Stimulated activated CD8-positive, alpha-beta memory T cell treated with anti-CD3 and anti-CD28 coated beads, Interleukin-15, amount 100 ng/mL, for 24 hours (primary cell): ENCODE measurements around the gene VPS16.

Experiments
- DNase-seq: peaks from one replicate; pipeline ENCODE4 v3.0.0-alpha.2; 2020; ENCODE audit warnings: low read depth

VPS16 gene

DNA sequence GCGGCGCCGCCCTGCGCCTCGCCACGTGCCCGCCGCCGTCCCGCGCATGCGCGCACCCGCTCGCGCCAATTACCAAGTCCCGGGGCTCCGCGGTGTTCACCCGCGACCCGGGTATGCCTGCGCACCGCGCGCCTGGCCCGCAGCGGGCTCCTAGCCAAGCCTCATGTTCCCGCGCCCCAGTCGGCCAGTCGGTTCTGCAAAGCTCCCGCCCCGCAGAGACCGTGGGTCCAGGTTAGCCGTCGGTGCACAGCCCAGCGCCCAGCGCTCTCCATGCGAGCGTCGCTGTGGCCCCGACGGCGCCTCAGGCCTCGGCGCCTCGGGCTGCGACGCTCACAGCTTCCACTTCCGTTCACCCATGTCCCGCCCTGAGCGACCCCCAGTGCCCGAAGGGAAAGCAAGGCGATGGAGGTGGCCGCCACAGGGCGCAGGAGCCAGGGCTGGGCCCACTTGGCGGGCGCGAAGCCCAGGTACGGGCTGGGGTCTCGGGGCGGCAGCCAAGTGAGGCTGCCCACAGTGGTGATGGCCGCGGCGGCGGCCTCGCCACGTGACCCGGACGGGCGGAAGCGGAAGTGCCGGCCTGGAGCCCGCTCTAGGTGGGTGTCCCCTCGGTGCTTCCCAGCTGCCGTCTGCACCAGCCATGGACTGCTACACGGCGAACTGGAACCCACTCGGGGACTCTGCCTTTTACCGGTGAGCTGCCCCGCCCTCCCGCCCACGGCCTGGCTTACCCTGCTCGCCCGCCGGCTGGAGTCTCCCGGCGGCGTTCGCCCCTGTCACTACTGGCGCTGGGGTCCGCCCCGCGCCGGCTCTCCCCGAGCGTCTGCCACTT, at the start of gene VPS16, which contains the start of gene PCED1A:
Gene VPS16, plus strand, starts transcription at position 608 of the 829 bp plus-strand sequence. Its CDS starts 30 bp downstream, at position 638.
Gene PCED1A, minus strand, starts transcription at position 518 of the 829 bp plus-strand sequence. CDS start 743 bp downstream, outside the sequence.
- peak; percentile 83 for DNase-seq

DNA sequence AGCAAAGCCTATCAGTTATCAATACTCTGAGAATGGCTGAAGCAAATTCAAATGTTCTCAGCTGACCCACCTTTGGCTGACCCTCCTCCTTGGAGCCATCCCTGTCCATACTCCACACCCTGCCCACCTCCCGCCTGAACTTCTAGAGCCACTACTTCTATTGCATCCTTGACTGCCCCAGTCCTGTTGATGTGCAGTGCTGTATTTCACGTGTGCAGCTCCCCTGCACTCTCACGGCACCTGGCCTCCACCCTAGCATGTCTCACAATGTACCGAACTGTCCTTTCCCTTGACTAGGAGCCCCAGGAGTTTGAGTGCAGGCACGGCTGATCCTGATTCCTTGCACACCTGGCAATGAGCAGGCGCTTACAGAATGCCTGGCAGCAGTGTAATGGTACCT, 47.1 kb upstream of the VPS16 start:
- DNase-seq = no peak

DNA sequence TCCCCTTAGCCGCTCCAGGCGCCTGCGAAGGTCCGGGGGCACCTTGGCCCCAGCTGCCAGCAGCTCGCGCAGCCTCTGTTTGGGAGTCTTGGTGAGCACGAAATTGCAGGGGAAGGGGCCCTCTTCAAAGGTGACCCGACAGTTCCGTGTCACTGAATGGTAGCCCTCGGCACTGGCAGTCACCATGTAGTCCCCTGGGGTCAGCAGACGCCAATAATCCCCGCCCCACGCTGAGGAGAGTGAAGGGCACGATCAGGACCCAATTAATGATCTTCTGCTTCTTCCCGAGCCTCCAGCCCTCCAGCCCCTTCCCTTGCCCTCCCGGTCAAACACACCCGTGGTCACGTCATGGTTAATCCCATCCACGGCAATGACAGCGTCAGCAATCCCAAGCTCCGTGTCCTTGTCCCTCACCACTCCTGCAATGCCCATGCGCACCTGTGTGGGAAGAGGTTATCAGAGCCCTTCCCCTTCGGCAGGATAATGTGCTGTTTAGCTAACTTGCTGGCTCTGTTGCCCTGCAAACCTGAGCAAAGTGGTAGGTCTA, 46.3 kb upstream of the VPS16 start:
- DNase-seq = no peak

DNA sequence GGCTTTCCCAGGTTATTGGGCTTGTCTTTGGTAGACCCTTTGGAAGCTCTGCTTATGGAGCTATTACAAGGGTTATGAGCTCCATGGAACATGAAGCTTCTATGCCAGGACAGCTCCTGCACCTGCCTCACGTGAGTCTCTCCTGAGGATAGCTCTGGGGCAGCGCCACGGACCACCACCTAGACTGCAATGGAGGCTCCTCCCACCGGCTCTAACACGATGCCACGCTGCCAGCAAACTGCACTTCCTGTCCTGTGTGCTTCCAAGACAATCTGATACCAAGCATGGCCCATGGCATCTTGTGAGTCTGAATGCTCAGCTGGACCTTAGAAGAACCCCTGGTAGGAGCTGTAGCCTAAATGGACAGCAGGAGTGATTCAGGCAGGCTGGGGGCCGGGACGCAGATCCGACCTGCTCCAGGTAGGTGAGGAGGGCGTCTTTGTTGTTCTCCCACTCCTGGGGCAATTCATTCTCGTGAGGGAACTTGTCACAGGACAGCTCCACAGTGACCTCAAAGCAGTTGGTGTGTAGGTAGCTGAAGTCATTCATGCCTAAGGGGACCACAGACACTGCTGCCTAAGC, 45.6 kb upstream of the VPS16 start:
- DNase-seq = no peak

DNA sequence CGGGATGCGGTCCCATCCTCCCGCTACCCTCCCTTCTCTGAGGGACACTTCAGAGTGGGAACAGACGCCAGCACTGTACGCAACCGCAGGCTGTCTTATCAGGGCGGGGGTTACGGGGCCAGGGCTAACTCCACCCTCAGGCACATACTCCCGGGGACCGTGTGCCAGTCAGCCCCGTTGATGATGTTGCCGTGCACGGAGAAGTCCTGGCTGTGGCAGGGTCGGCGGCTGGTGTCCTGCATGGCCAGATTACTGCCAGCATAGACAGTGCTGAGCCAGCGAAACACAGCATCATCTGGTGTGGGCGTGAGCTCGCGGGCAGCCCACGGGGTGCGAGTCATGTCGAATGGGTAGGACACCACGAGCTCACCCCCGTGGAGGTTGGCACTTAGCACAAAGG, 45.1 kb upstream of the VPS16 start:
- no peak for DNase-seq

DNA sequence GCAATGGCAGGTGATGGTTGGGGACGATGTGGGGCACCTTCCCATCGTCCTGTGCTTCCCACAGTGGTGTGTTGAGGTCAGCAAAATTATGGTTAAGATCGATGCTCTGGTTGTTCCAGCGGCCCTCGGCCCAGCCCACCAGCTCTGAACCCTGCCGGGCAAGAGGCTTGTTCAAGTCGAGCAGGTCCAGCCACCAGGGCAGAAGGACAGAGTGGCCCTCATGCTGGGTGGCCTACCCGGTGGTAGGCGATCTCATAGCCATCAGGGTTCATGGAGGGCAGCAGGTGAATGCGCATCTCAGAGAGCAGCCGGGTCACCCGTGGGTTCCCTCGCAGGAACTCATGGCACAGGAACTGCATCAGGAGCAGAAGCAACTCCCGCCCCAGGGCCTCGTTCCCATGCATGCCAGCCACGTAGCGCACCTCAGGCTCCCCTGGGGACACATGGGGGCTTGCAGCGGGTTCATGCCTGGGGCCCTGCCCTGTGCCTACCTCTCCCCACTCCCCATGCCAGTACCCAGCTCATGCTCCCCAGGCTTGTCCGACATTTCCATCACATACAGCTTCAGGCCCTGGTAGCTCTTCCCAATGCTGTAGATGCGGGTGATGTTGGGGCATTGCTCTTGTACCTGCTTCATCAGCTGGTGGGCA, 44.4 kb upstream of the VPS16 start:
- no peak for DNase-seq

DNA sequence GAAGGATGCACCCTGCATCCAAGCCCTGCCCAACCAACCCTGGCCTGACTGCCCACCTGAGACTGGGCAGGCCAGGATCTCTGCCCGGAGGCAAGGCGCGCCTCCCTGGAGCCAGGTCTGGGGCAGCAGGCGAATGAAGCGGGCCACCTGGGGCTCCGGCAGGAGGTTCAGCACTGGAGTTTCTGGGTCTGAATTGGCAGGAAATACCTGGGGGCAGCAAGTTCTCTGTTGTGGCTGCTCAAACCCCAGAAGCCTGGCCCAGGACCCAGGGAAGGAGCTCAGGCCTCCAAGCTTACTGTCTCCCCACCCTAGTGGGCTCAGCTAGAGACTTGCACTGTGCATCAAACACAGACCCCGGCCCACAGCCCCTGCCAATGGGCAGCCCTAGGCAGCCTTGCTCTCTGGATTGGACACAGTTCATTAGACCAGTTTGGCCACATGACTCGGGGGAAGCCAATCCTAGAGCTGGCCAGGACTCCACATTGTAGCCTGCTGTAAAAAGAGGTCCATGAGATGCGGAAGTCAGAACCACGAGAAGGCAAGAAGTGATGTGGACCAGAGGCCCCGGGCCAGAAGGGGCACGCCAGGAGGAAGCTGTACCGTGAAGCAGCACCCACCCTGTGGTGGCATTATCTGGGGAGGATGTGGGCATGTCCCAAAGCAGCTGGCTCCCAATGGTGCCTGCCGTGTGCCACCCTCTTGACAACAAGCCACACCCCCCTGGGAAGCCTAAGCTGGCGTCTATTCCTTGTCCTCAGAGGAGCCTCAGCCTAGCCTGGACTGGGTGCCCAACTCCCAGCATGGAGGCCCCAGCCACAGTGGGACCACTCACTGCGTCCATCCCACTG, 43.2 kb upstream of the VPS16 start:
- DNase-seq = no peak

DNA sequence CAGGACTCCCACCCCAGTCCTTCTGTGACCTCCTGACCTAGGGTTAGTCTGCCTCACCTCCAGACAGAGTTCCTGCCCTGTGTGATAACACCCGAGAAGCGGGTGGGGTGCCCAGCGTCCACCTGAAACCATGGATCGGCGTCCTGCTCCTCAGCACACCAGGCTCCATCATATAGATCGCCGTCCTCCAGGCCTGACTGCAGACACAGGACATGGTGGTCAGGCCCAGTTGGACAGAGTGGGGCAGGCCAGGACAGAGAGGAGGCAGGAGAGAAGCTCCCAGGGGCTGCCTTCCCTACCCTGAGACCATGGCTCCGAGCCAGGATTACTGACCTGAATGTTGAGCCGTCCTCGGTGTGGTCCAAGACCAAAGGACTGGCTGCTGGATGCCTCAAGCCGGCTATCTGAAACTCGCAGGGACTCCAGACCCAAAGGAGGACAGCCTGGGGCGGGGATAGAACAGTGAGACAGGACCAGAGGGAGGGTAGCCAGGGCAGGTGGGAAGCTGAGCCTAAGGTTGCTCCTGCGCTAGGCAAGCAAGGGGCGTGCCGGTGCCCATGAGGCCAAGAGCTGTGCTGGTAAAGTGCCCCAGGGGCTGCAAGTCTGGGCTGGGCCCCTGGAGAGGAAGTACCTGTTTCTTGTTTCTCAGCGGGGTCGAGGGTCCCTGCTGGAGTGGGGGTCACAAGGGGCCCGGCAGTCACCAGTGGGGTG, 42.3 kb upstream of the VPS16 start:
- DNase-seq = no peak

DNA sequence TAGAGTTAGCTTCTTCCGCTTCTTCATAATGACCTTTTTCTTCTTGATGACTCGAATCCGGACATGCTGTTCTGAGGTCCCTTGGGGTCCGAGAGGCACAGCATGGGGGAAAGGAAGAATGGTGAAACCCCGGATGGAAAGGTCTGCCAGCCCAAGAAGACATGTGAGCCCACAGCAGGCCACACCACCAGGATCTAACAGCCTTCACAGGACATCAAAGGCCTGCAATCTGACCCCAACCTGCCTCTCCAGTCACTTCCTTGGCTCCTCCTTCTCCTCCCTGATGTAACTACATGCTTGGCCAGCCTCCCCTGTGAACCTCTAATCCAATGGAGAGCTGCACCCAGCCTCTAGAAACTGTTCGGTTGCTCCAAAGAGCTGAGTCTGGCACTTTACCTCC, 41.7 kb upstream of the VPS16 start:
- no peak for DNase-seq

DNA sequence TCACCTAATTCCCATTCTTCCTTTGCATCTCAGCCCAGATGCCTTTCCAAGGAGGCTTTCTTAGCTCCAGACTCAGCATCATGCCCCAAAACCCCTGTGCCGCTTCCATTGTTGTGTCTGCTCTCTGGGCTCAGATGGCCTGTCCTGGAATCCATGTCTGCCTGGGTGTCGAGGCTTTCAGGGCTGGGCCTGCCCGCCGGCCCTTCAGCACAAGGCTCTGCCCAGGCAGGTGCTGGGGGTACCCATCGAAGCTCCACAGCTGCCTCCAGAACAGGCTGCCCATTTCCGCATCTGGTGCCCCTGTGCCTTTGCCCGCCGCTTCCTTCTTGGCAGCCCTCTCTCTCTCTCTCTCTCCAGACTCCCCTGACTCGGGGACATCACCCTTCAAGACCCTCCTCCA, 41.3 kb upstream of the VPS16 start:
- no peak for DNase-seq

DNA sequence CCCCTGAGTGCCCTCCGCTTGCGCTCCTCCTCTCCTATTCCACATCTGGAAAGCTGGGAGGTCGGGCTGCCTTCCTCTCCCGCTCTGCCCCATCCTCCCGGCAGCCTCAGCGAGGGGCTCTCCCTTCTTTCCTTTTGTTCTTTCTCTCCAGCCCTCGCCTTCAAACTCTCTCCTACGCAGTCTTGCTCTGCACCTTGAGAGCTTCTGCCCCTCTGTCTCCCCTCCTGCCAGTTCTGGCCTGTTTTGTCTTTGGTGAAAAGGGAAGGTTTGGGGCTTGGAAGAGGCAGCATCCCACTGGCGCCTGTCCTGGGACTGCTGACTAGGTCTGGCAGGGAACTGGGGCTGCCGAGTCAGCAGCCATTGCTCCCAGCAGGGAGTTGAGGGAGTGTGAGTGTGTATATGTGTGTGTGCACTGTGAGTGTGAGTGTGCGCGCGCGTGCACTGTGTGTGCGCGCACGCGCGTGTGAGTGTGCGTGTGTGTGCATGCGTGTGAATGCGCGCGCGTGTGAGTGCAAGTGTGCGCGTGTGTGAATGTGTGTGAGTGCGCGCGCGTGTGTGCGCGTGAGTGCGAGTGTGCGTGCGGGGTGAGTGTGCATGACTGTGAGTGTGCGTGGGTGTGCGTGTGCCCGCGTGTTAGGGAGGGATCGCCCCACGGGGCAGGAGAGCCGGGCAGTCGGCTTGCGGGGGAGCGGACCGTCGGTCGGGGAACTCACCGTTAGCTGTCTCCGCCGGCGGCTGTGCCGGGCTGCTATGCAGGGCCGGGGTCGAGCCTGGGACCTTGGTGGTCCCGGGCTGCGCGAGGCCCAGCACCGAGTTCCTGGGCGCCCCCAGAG, 40.6 kb upstream of the VPS16 start:
- no peak for DNase-seq

DNA sequence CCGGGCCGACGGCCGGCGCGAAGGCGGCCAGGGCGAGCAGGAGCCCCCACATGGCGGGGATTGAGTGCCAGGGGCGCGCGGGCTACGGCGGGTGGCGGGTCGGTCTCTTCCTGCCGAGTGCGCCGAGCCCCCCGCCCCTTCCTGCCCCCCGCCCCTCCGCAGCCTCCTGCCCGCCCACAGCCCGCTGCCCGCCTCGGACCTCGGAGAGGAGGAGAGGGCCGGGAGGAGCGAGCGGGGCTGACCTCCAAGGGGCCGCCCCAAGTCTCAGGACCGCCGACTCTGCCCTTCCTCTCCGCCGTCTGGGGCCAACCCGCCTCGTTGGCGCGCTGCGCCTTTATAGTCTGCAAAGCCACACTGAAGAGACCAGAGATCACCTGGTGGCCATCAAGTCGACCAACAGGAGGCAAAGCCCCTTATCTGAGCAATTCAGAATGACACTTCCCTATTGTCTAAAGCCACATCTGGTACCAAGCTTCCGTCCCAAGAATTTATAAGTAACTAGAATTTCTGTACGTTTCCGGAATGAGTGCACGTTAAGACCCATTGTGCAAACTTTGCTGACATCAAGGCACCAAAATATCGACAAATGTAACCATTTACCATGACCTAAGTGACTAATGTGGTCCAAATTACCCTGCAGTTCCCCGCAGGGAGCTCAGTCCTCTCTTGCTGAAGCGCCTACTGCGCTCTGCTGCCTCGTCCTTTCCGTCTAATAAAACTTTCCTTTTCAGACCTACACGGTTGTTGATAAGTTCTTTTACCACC, 39.8 kb upstream of the VPS16 start, which contains the start of gene CPXM1:
Gene CPXM1, minus strand, starts transcription at position 107 of the 765 bp plus-strand sequence. Its CDS starts 55 bp downstream, at position 52.
- no peak for DNase-seq

DNA sequence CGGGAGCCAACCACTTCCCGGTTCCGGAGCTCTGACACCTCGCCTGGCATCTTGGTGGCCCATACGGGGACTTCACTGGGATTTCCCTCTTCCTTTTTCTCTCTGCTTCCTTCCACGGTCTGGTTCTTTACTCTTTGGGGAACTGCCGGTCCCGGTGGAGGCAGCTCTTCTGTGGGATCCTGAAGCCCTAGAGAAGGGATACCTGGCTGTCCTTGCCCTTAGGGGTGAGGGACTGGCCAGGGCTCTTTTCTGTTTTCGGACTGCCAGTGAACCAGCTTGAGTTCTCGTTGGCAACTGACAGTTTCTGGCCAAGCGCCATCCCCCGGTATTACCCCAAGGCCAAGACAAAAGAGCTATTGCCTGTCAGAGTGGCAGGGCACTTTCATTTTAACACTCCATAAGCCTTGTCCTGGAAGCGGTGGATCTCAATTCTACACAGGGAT, 39.2 kb upstream of the VPS16 start:
- DNase-seq = no peak

DNA sequence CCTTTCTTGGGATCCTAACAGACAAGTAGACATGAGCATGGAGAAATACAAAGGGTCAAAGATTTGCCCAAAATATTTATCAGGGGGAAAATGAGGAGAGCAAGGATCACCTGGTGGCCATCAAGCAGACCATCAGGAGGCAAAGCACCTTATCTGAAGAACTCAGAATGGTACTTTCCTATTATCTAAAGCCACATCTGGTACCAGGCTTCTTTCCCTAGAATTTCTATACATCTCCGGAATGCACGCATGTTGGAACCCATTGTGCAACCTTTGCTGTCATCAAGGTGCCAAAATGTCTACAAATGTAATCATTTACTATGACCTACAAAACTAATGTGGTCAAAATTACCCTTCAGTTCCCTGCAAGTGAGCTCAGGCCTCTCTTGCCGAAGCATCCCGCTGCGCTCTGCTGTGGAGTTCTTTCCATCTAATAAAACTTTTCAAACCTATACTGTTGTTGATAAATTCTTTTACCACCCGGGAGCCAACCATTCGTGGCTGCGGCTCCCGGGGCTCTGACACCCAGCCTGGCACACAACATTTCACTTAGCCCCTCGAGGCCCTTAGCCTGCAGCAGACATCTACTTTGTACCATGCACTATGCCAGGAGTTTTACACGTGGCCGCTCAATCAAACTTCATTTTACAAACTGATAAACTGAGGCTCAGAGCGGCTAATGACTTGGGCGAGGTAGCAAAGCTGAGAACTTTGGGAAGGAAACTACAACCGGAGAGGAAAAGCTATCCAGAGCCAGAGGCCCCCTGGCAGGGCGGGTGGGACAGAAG, 36.3 kb upstream of the VPS16 start:
- no peak for DNase-seq

DNA sequence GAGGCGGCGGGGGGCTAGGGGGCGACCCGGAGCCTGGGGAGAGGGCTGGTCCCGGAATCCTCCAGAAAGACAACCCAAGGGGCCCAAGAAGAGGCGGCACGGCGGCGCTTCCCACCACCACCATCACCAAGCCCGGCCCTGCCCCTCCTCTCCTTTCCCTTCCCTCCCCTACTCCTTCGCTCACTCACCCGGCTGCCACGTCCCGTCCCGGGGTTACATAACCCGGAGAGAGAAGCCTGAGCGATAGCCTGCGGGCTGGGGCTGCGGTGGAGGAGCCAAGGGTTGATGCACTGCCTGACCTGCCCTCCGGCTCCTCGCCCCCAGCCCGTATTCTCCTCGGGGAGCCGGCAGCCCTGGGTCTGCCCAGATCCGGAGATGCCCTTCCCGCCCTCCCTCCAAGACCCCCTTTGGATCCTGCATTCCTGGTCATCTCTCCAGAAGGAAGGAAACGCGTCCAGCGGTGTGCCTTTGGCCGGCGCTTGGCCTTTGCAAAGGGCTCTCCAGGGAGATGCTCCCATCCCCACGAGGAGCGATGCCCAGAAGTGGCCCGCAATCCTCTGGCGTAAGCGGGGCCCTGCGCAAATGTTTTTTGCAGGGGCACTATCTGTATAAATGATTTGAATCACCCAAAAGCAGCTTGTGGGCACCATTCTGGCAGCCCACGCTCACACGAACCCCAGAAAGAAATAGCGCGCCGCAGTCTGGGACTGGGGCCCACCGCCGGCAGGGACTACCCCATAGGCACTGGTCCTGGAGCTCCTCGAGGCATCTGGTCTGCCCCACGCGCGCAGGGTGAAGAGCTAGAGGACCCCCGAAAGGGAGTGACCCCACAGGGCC, 35.5 kb upstream of the VPS16 start:
- DNase-seq = no peak

DNA sequence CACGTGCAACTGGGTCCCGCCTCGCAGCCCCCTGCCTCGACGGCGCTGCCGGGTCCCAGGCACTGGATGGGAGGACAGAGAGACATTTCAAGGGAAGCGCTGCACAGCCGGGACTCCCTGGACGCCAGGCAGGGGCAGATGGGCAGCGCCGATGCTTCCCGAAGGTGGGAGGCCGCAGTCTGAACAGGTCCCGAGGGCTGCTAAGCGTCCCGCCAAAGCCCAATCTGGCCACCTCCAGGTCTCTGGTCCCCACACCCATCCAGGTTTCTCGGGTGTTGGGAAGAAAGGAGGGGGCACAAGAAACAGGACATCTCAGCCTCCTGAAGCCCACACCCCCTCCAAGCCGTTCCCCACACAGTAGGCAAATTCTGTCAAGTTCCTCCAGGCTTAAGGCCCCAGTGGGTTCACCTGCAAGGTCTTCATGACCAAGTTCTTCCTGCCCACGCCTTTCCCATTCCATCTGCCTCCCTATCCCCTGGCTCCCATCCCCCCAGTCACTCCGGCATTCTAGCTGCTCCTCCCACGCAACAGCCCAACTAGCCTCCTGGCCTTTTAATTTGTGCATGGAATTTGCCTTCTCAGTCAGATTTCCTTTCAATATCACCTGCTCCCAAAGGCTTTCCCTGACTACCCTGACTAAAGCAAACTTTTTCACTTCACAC, 34.7 kb upstream of the VPS16 start:
- no peak for DNase-seq

DNA sequence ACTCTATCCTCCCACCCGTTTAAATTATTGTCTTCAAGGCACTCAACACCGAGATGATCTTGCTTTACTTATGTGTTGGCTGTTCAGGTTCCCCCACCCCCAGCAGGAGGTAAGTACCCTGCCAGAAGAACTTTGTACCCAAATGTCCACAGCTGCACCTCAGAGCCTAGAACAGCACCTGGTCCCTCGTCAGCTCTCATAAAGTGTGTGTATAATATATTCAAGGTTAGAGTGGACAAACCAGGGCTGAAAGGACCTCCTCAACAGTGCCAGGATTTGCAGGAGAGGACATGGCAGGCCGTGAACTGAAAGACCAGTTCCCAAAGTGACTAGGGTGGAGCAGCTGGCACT, 34.2 kb upstream of the VPS16 start:
- no peak for DNase-seq
